RWPE1 (cell line): ENCODE measurements around the gene C10orf95.

Source experiments
- CTCF ChIA-PET: fragments of 350-600 bp; sonication (Branson Sonifier 250); formaldehyde crosslinking; extraction: SDS; loops from one replicate; lab custom pipeline; 2021; lab: Yijun Ruan, JAX
- POLR2A ChIA-PET: fragments of 400-600 bp; formaldehyde crosslinking; extraction: SDS; loops from one replicate; lab custom pipeline; 2020; ENCODE audit warnings: antibody characterized with exemption; ENCODE audit not compliant: low non-redundant PET; lab: Yijun Ruan, JAX
- DNase-seq: peaks from one replicate; pipeline ENCODE4 v3.0.0; 2012; ENCODE audit warnings: low spot score
- H3K27ac ChIP-seq: fragments of 450-650 bp; 2 replicates; pipeline ENCODE4 v1.5.1; 2017
- CTCF ChIP-seq: fragments of 450-650 bp; conservative IDR thresholded peaks from 2 replicates; pipeline ENCODE4 v1.5.1; 2017; ENCODE audit warnings: low read depth, mild to moderate bottlenecking

C10orf95 gene

GRCh38 chr10:102424916-102425315 is 26.4 kb downstream of the C10orf95 start:
- DNase-seq: no peak
- peak overlapping the region; percentile 96 for H3K27ac ChIP-seq
- no peak for TF ChIP-seq CTCF
- ChIA-PET CTCF (interaction anchor here (0.6 to 5.7 kb wide), 5 partner anchors 28 to 835 kb away, joined by 3 to 108 read pairs (median 5); partner anchors contain the start of genes ELOVL3 and NFKB2), POLR2A (no interaction called here)

- DNase-seq: no peak
- TF ChIP-seq CTCF: no peak
- ChIA-PET POLR2A (interaction anchor here (0.5 kb wide), 1 partner anchor 28 kb away, joined by 3 read pairs; the partner anchor contains the start of gene NFKB2), CTCF (interaction anchor here (0.6 to 5.7 kb wide), 6 partner anchors 22 to 835 kb away, joined by 3 to 108 read pairs (median 6); partner anchors contain the start of genes ELOVL3 and NFKB2)
- peak overlapping the region; percentile 96 for H3K27ac ChIP-seq
These were observed 27.2 kb downstream of the C10orf95 start for GRCh38 chr10:102424145-102424544.

- DNase-seq: no peak
- TF ChIP-seq CTCF: no peak
- POLR2A ChIA-PET: interaction anchor here (0.9 kb wide), 1 partner anchor 9 kb away, joined by 3 read pairs; the partner anchor contains the start of gene CUEDC2
- CTCF ChIA-PET: interaction anchor here (0.6 to 5.7 kb wide), 23 partner anchors 9 to 263 kb away, joined by 3 to 108 read pairs (median 4); partner anchors contain the start of genes CUEDC2, ELOVL3 and NFKB2
- peak overlapping the region; percentile 96 for H3K27ac ChIP-seq
These were observed 27.9 kb downstream of the C10orf95 start for GRCh38 chr10:102423372-102423968.

GRCh38 chr10:102422545-102423129 is 28.7 kb downstream of the C10orf95 start:
- peak overlapping the region; percentile 96 for H3K27ac ChIP-seq
- POLR2A ChIA-PET: interaction anchor here (2.5 kb wide), 1 partner anchor 28 kb away, joined by 14 read pairs; the partner anchor contains the start of gene NFKB2
- TF ChIP-seq CTCF: peak; percentile 93
- peak; percentile 77 for DNase-seq
- CTCF ChIA-PET: interaction anchor here (0.5 to 5.7 kb wide), 29 partner anchors 9 to 1861 kb away, joined by 3 to 108 read pairs (median 4); partner anchors contain the start of genes C10orf95, CUEDC2, ELOVL3 and NFKB2

GRCh38 chr10:102421757-102422512 is 29.4 kb downstream of the C10orf95 start:
- ChIA-PET POLR2A (interaction anchor here (0.6 to 2.5 kb wide), 3 partner anchors 11 to 29 kb away, joined by 4 to 14 read pairs (median 9); partner anchors contain the start of genes C10orf95, CUEDC2 and NFKB2), CTCF (interaction anchor here (0.5 to 5.7 kb wide), 20 partner anchors 10 to 1861 kb away, joined by 3 to 108 read pairs (median 4); partner anchors contain the start of genes C10orf95, CUEDC2, ELOVL3 and NFKB2)
- peak overlapping the region; percentile 96 for H3K27ac ChIP-seq
- TF ChIP-seq CTCF: no peak
- no peak for DNase-seq
